ENCODE data around the gene LRBA. TPM values are rescaled to one million over a fixed set of nuclear protein-coding genes. Genes with fewer than 3 reads are reported as not detected.

The LRBA gene
- polyA plus RNA-seq, 2 of the 4 experiments (the other 2 are of a cell fraction): 10.7 to 25.1 TPM

GRCh38 chr4:150862829-150863228, 152.3 kb downstream of the LRBA start:
- ATAC-seq (no peak), FAIRE-seq (no peak), DNase-seq (ENCODE audit: low read depth in 1 of 2, low spot score in 1 of 2) (no peak)
- ChIA-PET POLR2A (no interaction called here), CTCF (interaction anchor here (1.2 kb wide), 1 partner anchor 564 kb away, joined by 3 read pairs; no protein-coding TSS in a partner anchor)
- Histone ChIP-seq H3K9me3 (no peaks in the 10 kb centered on the region), H3K27ac (no peak overlapping the region), H3K4me3 (no peak overlapping the region), H3K4me1 (no peaks in the 10 kb centered on the region), H3K4me2 (no peak overlapping the region)
- TF ChIP-seq TFCP2L1 (CRISPR knock-in tag; IDR thresholded peaks at IDR 0.05) (no peak), HEYL (CRISPR knock-in tag; IDR thresholded peaks at IDR 0.05) (no peak), CBX2 (IDR thresholded peaks at IDR 0.05; ENCODE audit: borderline replicate concordance, low read depth) (no peak), PBX3 (IDR thresholded peaks at IDR 0.05) (no peak), EP300 (IDR thresholded peaks at IDR 0.05) (no peak), GATA3 (IDR thresholded peaks at IDR 0.05; ENCODE audit: borderline replicate concordance) (no peak), CEBPB (IDR thresholded peaks at IDR 0.05) (no peak), FOSL2 (IDR thresholded peaks at IDR 0.05) (no peak), FOSL2 (CRISPR knock-in tag; IDR thresholded peaks at IDR 0.05) (no peak), E2F6 (IDR thresholded peaks at IDR 0.05; ENCODE audit: borderline replicate concordance, low read depth) (no peak), JUN (IDR thresholded peaks at IDR 0.05) (no peak), POLR2AphosphoS2 (conservative IDR thresholded peaks at IDR 0.05; ENCODE audit: low read length) (no peak), ELK1 (IDR thresholded peaks at IDR 0.05; ENCODE audit: low read depth, low read length) (no peak), HES2 (IDR thresholded peaks at IDR 0.05) (no peak), PHF8 (IDR thresholded peaks at IDR 0.05; ENCODE audit: borderline replicate concordance, low read depth) (no peak), POLR2A (IDR thresholded peaks at IDR 0.05; ENCODE audit: low read length) (no peak), HOXB13 (CRISPR knock-in tag; IDR thresholded peaks at IDR 0.05; ENCODE audit: low read depth) (no peak), CTCF (IDR thresholded peaks at IDR 0.05) (no peak), MAZ (IDR thresholded peaks at IDR 0.05; ENCODE audit: borderline replicate concordance, low read depth, low read length) (no peak), ATOH8 (CRISPR knock-in tag; IDR thresholded peaks at IDR 0.05; ENCODE audit: low read depth) (no peak), EHF (CRISPR knock-in tag; IDR thresholded peaks at IDR 0.05) (no peak)
- WGBS (ENCODE audit: missing lambda C conversion rate): 84% methylated on average over 5 of the region's 5 CpGs

- DNase-seq (ENCODE audit: low read depth in 1 of 2, low spot score in 1 of 2) (no peak), FAIRE-seq (no peak), ATAC-seq (no peak)
- Histone ChIP-seq H3K9me3 (no peaks in the 10 kb centered on the region), H3K4me3 (no peak overlapping the region), H3K4me2 (no peak overlapping the region), H3K27ac (no peak overlapping the region), H3K4me1 (no peaks in the 10 kb centered on the region)
- ChIA-PET CTCF (no interaction called here), POLR2A (no interaction called here)
- 41% methylated on average over 1 of the region's 1 CpG for WGBS (ENCODE audit: missing lambda C conversion rate)
- no peak for TF ChIP-seq ATOH8 (CRISPR knock-in tag; IDR thresholded peaks at IDR 0.05; ENCODE audit: low read depth)
- TF ChIP-seq RARB (CRISPR knock-in tag; IDR thresholded peaks at IDR 0.05): no peak
- TF ChIP-seq HEYL (CRISPR knock-in tag; IDR thresholded peaks at IDR 0.05): no peak
- no peak for TF ChIP-seq BHLHE40 (IDR thresholded peaks at IDR 0.05; ENCODE audit: low read depth, low read length)
- TF ChIP-seq E2F6 (IDR thresholded peaks at IDR 0.05; ENCODE audit: borderline replicate concordance, low read depth): no peak
- TF ChIP-seq GATA3 (IDR thresholded peaks at IDR 0.05; ENCODE audit: borderline replicate concordance): no peak
Measured at GRCh38 chr4:150859453-150859852, 155.6 kb downstream of the LRBA start.

Measured in A549 (cell line).